GM23338 (cell line): ENCODE results near the gene EPHB1. TPM values are rescaled to one million over a fixed set of nuclear protein-coding genes. Genes with fewer than 3 reads are reported as not detected.

ENCODE experiments used
- ATAC-seq: fragments of 200-7000 bp; cut with Tn5 transposase; 3 replicates; pipeline ENCODE4 v1.9.1; 2020
- DNase-seq: peaks from one replicate; pipeline ENCODE4 v3.0.0-alpha.2; 2015; ENCODE audit warnings: low spot score
- H2AFZ ChIP-seq: fragments of 200-600 bp; sonication (generic); 2 replicates; pipeline ENCODE4 v1.8.0; 2016; ENCODE audit warnings: antibody characterized with exemption, mild to moderate bottlenecking, moderate library complexity
- H3F3A ChIP-seq: fragments of 200-600 bp; sonication (generic); replicated peaks from 2 replicates; pipeline ENCODE4 v1.8.0; 2017; ENCODE audit warnings: antibody characterized with exemption, mixed run types, low read depth
- H3K27ac ChIP-seq: fragments of 200-600 bp; sonication (generic); 2 replicates; pipeline ENCODE4 v1.6.1; 2016; ENCODE audit warnings: low read depth
- H3K27me3 ChIP-seq: fragments of 200-600 bp; sonication (generic); 2 replicates; pipeline ENCODE4 v1.8.0; 2016; ENCODE audit warnings: mild to moderate bottlenecking, mixed run types, moderate library complexity; ENCODE audit not compliant: insufficient read depth
- H3K36me3 ChIP-seq: fragments of 200-600 bp; sonication (generic); 2 replicates; pipeline ENCODE4 v1.8.0; 2016; ENCODE audit warnings: mild to moderate bottlenecking; ENCODE audit not compliant: insufficient read depth
- H3K4me1 ChIP-seq: fragments of 200-600 bp; sonication (generic); 2 replicates; pipeline ENCODE4 v1.8.0; 2016; ENCODE audit warnings: mild to moderate bottlenecking, moderate library complexity; ENCODE audit not compliant: insufficient read depth
- H3K4me2 ChIP-seq: fragments of 200-600 bp; sonication (generic); 2 replicates; pipeline ENCODE4 v1.7.1; 2017; ENCODE audit warnings: mixed run types
- H3K4me3 ChIP-seq: fragments of 200-600 bp; sonication (generic); 2 replicates; pipeline ENCODE4 v1.6.1; 2016; ENCODE audit warnings: mixed run types
- H3K79me2 ChIP-seq: fragments of 200-600 bp; sonication (generic); replicated peaks from 2 replicates; pipeline ENCODE4 v1.8.0; 2017; ENCODE audit warnings: mild to moderate bottlenecking; ENCODE audit not compliant: insufficient read depth
- H3K9me2 ChIP-seq: fragments of 200-600 bp; sonication (generic); 2 replicates; pipeline ENCODE4 v1.8.0; 2017; ENCODE audit not compliant: insufficient read depth
- H4K20me1 ChIP-seq: fragments of 200-600 bp; sonication (generic); replicated peaks from 2 replicates; pipeline ENCODE4 v1.8.0; 2017; ENCODE audit warnings: mild to moderate bottlenecking; ENCODE audit not compliant: insufficient read depth
- H3K27ac Mint-ChIP-seq: 2 replicates; pipeline ENCODE4 v1.8.0; 2020; ENCODE audit warnings: inconsistent platforms, mild to moderate bottlenecking, moderate library complexity, mixed read lengths
- H3K27me3 Mint-ChIP-seq: 3 replicates; pipeline ENCODE4 v1.8.0; 2022; ENCODE audit warnings: low read depth, mild to moderate bottlenecking, moderate library complexity, mixed read lengths, inconsistent platforms; ENCODE audit not compliant: insufficient read depth, poor library complexity
- H3K36me3 Mint-ChIP-seq: 3 replicates; pipeline ENCODE4 v1.8.0; 2021; ENCODE audit warnings: low read depth, mild to moderate bottlenecking, inconsistent platforms, moderate library complexity, mixed read lengths
- H3K4me1 Mint-ChIP-seq: 3 replicates; pipeline ENCODE4 v1.8.0; 2020; ENCODE audit warnings: mild to moderate bottlenecking, inconsistent platforms, mixed read lengths
- H3K4me3 Mint-ChIP-seq: 3 replicates; pipeline ENCODE4 v1.8.0; 2021; ENCODE audit warnings: moderate library complexity, mild to moderate bottlenecking, inconsistent platforms, mixed read lengths
- H3K9me3 Mint-ChIP-seq: 3 replicates; pipeline ENCODE4 v1.8.0; 2020; ENCODE audit warnings: moderate library complexity, mild to moderate bottlenecking, inconsistent platforms, mixed read lengths
- EZH2 ChIP-seq: fragments of 200-600 bp; sonication (generic); IDR thresholded peaks from one replicate; pipeline ENCODE4 v1.8.0; 2017; ENCODE audit warnings: antibody characterized with exemption, mild to moderate bottlenecking, low read depth; ENCODE audit not compliant: unreplicated experiment
- JUNB ChIP-seq: IDR thresholded peaks from one replicate; pipeline ENCODE4 v1.6.1; 2016; ENCODE audit warnings: antibody characterized with exemption; ENCODE audit not compliant: unreplicated experiment
- NANOG ChIP-seq: IDR thresholded peaks from 2 replicates; pipeline ENCODE4 v1.6.1; 2016; ENCODE audit warnings: antibody characterized with exemption, borderline replicate concordance
- POLR2AphosphoS5 ChIP-seq: IDR thresholded peaks from 2 replicates; pipeline ENCODE4 v1.6.1; 2016; ENCODE audit warnings: antibody characterized with exemption, low read depth
- STAT1 ChIP-seq: IDR thresholded peaks from one replicate; pipeline ENCODE4 v1.6.1; 2016; ENCODE audit warnings: antibody characterized with exemption; ENCODE audit not compliant: unreplicated experiment
- ZNF331 ChIP-seq: fragments of 250-450 bp; sonication (Bioruptor Pico); IDR thresholded peaks from 2 replicates; pipeline ENCODE4 v1.5.0; 2020; ENCODE audit warnings: low read depth, mild to moderate bottlenecking, moderate library complexity
- polyA plus RNA-seq: library from polyadenylated mRNA; unstranded; fragments of >200 nt; fragmentation: Nextera tagmentation; extraction: Ambion mirVana; gene quantifications from 2 replicates; pipeline ENCODE4 v1.2.1, GENCODE V29; 2016
- total RNA-seq: library from RNA; depleted of rRNA; stranded (reverse); fragments of >200 nt; shearing (Covaris generic); gene quantifications from 2 replicates; pipeline ENCODE4 v1.2.3, GENCODE V29; 2014
- TF ChIP-seq, protein P1 (sequence below): IDR thresholded peaks from 2 replicates; pipeline ENCODE4 v1.6.1; 2016; ENCODE audit warnings: antibody characterized with exemption
- TF ChIP-seq, protein P2 (sequence below): IDR thresholded peaks from one replicate; pipeline ENCODE4 v1.6.1; 2018; ENCODE audit warnings: antibody characterized with exemption; ENCODE audit not compliant: unreplicated experiment
- TF ChIP-seq, protein P3 (sequence below), 2 experiments: fragments of 200-600 bp in 1 of 2; sonication (generic) in 1 of 2; conservative IDR thresholded peaks; 2 replicates each; pipeline versions ENCODE4 v1.5.1 to v1.6.1; 2016 to 2017; ENCODE audit warnings: antibody characterized with exemption in 2 of 2, low read depth in 2 of 2, mild to moderate bottlenecking in 2 of 2, moderate library complexity in 1 of 2

The EPHB1 gene
- total and polyA plus RNA-seq, 2 experiments from 2014 or later: 2.7 to 5.2 TPM

DNA sequence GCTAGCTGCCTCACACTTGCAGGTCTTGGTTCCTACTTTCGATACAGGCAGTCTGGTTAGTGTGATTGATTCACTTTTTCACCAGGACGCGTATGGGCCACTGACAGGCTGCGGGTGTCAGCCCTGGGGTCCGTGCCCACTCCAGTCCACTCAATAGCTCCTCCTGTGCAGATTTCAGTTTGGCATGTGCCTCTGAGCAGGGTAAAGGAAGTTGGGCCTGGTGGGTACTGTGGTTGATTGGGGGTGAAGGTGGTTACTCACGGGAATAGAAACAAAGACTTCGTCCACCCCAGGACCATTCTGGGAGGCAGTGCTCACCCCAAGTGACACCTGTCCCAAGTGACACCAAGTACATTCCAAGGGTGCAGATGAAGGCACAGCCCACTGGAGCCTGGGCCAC lies 62.3 kb downstream of the EPHB1 start (continued):
- TF ChIP-seq EZH2 (no peak), JUNB (no peak), POLR2AphosphoS5 (no peak), STAT1 (no peak), NANOG (no peak)
- TF ChIP-seq, protein P1, sequence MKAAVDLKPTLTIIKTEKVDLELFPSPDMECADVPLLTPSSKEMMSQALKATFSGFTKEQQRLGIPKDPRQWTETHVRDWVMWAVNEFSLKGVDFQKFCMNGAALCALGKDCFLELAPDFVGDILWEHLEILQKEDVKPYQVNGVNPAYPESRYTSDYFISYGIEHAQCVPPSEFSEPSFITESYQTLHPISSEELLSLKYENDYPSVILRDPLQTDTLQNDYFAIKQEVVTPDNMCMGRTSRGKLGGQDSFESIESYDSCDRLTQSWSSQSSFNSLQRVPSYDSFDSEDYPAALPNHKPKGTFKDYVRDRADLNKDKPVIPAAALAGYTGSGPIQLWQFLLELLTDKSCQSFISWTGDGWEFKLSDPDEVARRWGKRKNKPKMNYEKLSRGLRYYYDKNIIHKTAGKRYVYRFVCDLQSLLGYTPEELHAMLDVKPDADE: no peak
- TF ChIP-seq, protein P2, sequence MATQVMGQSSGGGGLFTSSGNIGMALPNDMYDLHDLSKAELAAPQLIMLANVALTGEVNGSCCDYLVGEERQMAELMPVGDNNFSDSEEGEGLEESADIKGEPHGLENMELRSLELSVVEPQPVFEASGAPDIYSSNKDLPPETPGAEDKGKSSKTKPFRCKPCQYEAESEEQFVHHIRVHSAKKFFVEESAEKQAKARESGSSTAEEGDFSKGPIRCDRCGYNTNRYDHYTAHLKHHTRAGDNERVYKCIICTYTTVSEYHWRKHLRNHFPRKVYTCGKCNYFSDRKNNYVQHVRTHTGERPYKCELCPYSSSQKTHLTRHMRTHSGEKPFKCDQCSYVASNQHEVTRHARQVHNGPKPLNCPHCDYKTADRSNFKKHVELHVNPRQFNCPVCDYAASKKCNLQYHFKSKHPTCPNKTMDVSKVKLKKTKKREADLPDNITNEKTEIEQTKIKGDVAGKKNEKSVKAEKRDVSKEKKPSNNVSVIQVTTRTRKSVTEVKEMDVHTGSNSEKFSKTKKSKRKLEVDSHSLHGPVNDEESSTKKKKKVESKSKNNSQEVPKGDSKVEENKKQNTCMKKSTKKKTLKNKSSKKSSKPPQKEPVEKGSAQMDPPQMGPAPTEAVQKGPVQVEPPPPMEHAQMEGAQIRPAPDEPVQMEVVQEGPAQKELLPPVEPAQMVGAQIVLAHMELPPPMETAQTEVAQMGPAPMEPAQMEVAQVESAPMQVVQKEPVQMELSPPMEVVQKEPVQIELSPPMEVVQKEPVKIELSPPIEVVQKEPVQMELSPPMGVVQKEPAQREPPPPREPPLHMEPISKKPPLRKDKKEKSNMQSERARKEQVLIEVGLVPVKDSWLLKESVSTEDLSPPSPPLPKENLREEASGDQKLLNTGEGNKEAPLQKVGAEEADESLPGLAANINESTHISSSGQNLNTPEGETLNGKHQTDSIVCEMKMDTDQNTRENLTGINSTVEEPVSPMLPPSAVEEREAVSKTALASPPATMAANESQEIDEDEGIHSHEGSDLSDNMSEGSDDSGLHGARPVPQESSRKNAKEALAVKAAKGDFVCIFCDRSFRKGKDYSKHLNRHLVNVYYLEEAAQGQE: no peak
- TF ChIP-seq, protein P3, sequence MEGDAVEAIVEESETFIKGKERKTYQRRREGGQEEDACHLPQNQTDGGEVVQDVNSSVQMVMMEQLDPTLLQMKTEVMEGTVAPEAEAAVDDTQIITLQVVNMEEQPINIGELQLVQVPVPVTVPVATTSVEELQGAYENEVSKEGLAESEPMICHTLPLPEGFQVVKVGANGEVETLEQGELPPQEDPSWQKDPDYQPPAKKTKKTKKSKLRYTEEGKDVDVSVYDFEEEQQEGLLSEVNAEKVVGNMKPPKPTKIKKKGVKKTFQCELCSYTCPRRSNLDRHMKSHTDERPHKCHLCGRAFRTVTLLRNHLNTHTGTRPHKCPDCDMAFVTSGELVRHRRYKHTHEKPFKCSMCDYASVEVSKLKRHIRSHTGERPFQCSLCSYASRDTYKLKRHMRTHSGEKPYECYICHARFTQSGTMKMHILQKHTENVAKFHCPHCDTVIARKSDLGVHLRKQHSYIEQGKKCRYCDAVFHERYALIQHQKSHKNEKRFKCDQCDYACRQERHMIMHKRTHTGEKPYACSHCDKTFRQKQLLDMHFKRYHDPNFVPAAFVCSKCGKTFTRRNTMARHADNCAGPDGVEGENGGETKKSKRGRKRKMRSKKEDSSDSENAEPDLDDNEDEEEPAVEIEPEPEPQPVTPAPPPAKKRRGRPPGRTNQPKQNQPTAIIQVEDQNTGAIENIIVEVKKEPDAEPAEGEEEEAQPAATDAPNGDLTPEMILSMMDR (conservative IDR thresholded peaks at IDR 0.05; ENCODE audit: low read depth in 2 of 2): no peak

DNA sequence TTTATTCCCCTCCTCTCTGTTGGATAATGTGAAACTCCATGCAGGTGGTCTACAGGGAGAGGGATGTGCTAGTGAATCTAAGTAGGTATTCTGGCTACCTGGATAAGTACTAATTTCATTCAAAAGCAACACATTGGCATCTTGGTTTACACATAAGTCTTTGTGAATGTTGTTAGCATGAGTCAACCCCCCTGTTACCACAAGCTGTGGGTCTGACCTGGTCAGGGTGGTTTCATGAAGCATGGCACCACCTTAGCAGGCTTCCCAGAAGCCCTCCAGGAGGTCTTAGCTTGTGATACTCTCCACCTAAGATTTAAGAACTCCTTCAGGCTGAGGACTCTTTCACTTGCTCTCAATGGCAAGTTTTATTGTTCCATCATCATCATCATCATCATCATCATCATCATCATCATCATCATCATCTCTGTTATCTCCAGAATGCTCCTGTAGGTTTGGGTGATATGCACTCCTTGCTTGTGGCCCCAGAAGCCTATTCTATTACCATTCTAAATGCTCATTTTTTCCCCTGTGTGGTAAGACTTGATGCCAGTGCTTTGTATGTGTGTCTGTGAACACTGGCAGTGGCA lies 62.8 kb downstream of the EPHB1 start:
- H4K20me1 ChIP-seq: no peaks in the 10 kb centered on the region
- no peak overlapping the region for H3K27ac ChIP-seq
- no peaks in the 10 kb centered on the region for H3K36me3 ChIP-seq
- no peaks in the 10 kb centered on the region for H3K79me2 ChIP-seq
- H2AFZ ChIP-seq: no peak overlapping the region
- no peaks in the 10 kb centered on the region for H3F3A ChIP-seq
- no peak overlapping the region for H3K4me3 ChIP-seq
- H3K27me3 ChIP-seq: no peaks in the 10 kb centered on the region
- DNase-seq: no peak
- H3K27me3 Mint-ChIP-seq: peaks cover 6% of the 10 kb centered on the region
- no peaks in the 10 kb centered on the region for H3K9me3 Mint-ChIP-seq
- no peaks in the 10 kb centered on the region for H3K9me2 ChIP-seq
- H3K4me3 Mint-ChIP-seq: no peak overlapping the region
- no peaks in the 10 kb centered on the region; the same call in 1 of the 3 replicates for H3K4me1 Mint-ChIP-seq
- no peak overlapping the region for H3K4me2 ChIP-seq
- no peaks in the 10 kb centered on the region for H3K4me1 ChIP-seq
- no peak overlapping the region for H3K27ac Mint-ChIP-seq
- H3K36me3 Mint-ChIP-seq: no peaks in the 10 kb centered on the region
- no peak for ATAC-seq
- TF ChIP-seq, protein P2: no peak
- TF ChIP-seq POLR2AphosphoS5 (no peak), JUNB (no peak), STAT1 (no peak), ZNF331 (CRISPR knock-in tag) (no peak)
- TF ChIP-seq, protein P1: no peak
